ENCODE results near the gene FAM8A1.

DNA sequence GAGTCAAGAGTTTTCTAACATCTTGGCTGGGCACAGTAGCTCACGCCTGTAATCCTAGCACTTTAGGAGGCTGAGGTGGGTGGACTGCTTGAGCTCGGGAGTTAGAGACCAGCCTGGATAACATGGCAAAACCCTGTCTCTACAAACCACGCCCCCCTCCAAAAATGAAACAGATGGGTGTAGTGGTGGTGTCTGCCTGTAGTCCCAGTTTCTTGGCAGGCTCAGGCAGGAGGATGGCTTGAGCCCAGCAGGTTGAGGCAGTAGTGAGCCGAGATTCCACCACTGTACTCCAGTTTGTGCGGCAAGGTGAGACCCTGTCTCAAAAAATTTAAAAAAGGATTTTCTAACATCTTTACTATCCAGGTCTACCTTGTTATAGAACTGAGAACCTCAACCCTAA, 22.0 kb downstream of the FAM8A1 start:
- no peak for TF ChIP-seq CTCF (IDR thresholded peaks at IDR 0.05)
- no peak for TF ChIP-seq EP300 (IDR thresholded peaks at IDR 0.05)
